GM23338 (cell line): Measurements from ENCODE around the gene JAKMIP1. TPM values are rescaled to one million over a fixed set of nuclear protein-coding genes. Genes with fewer than 3 reads are reported as not detected.
A peak's percentile ranks its signal among the peaks of the same experiment; 100 is the strongest.

Experiments
- ATAC-seq: fragments of 200-7000 bp; cut with Tn5 transposase; 3 replicates; pipeline ENCODE4 v1.9.1; 2020
- DNase-seq: peaks from one replicate; pipeline ENCODE4 v3.0.0-alpha.2; 2015; ENCODE audit warnings: low spot score
- H2AFZ ChIP-seq: fragments of 200-600 bp; sonication (generic); 2 replicates; pipeline ENCODE4 v1.8.0; 2016; ENCODE audit warnings: antibody characterized with exemption, mild to moderate bottlenecking, moderate library complexity
- H3F3A ChIP-seq: fragments of 200-600 bp; sonication (generic); replicated peaks from 2 replicates; pipeline ENCODE4 v1.8.0; 2017; ENCODE audit warnings: antibody characterized with exemption, mixed run types, low read depth
- H3K27ac ChIP-seq: fragments of 200-600 bp; sonication (generic); 2 replicates; pipeline ENCODE4 v1.6.1; 2016; ENCODE audit warnings: low read depth
- H3K27me3 ChIP-seq: fragments of 200-600 bp; sonication (generic); 2 replicates; pipeline ENCODE4 v1.8.0; 2016; ENCODE audit warnings: mild to moderate bottlenecking, mixed run types, moderate library complexity; ENCODE audit not compliant: insufficient read depth
- H3K36me3 ChIP-seq: fragments of 200-600 bp; sonication (generic); 2 replicates; pipeline ENCODE4 v1.8.0; 2016; ENCODE audit warnings: mild to moderate bottlenecking; ENCODE audit not compliant: insufficient read depth
- H3K4me1 ChIP-seq: fragments of 200-600 bp; sonication (generic); 2 replicates; pipeline ENCODE4 v1.8.0; 2016; ENCODE audit warnings: mild to moderate bottlenecking, moderate library complexity; ENCODE audit not compliant: insufficient read depth
- H3K4me2 ChIP-seq: fragments of 200-600 bp; sonication (generic); 2 replicates; pipeline ENCODE4 v1.7.1; 2017; ENCODE audit warnings: mixed run types
- H3K4me3 ChIP-seq: fragments of 200-600 bp; sonication (generic); 2 replicates; pipeline ENCODE4 v1.6.1; 2016; ENCODE audit warnings: mixed run types
- H3K79me2 ChIP-seq: fragments of 200-600 bp; sonication (generic); replicated peaks from 2 replicates; pipeline ENCODE4 v1.8.0; 2017; ENCODE audit warnings: mild to moderate bottlenecking; ENCODE audit not compliant: insufficient read depth
- H3K9me2 ChIP-seq: fragments of 200-600 bp; sonication (generic); 2 replicates; pipeline ENCODE4 v1.8.0; 2017; ENCODE audit not compliant: insufficient read depth
- H4K20me1 ChIP-seq: fragments of 200-600 bp; sonication (generic); replicated peaks from 2 replicates; pipeline ENCODE4 v1.8.0; 2017; ENCODE audit warnings: mild to moderate bottlenecking; ENCODE audit not compliant: insufficient read depth
- H3K27ac Mint-ChIP-seq: 2 replicates; pipeline ENCODE4 v1.8.0; 2020; ENCODE audit warnings: inconsistent platforms, mild to moderate bottlenecking, moderate library complexity, mixed read lengths
- H3K27me3 Mint-ChIP-seq: 3 replicates; pipeline ENCODE4 v1.8.0; 2022; ENCODE audit warnings: low read depth, mild to moderate bottlenecking, moderate library complexity, mixed read lengths, inconsistent platforms; ENCODE audit not compliant: insufficient read depth, poor library complexity
- H3K36me3 Mint-ChIP-seq: 3 replicates; pipeline ENCODE4 v1.8.0; 2021; ENCODE audit warnings: low read depth, mild to moderate bottlenecking, inconsistent platforms, moderate library complexity, mixed read lengths
- H3K4me1 Mint-ChIP-seq: 3 replicates; pipeline ENCODE4 v1.8.0; 2020; ENCODE audit warnings: mild to moderate bottlenecking, inconsistent platforms, mixed read lengths
- H3K4me3 Mint-ChIP-seq: 3 replicates; pipeline ENCODE4 v1.8.0; 2021; ENCODE audit warnings: moderate library complexity, mild to moderate bottlenecking, inconsistent platforms, mixed read lengths
- H3K9me3 Mint-ChIP-seq: 3 replicates; pipeline ENCODE4 v1.8.0; 2020; ENCODE audit warnings: moderate library complexity, mild to moderate bottlenecking, inconsistent platforms, mixed read lengths
- CTCF ChIP-seq, 2 experiments: fragments of 200-600 bp in 1 of 2; sonication (generic) in 1 of 2; conservative IDR thresholded peaks; 2 replicates each; pipeline versions ENCODE4 v1.5.1 to v1.6.1; 2016 to 2017; ENCODE audit warnings: antibody characterized with exemption in 2 of 2, low read depth in 2 of 2, mild to moderate bottlenecking in 2 of 2, moderate library complexity in 1 of 2
- EZH2 ChIP-seq: fragments of 200-600 bp; sonication (generic); IDR thresholded peaks from one replicate; pipeline ENCODE4 v1.8.0; 2017; ENCODE audit warnings: antibody characterized with exemption, mild to moderate bottlenecking, low read depth; ENCODE audit not compliant: unreplicated experiment
- EZH2phosphoT487 ChIP-seq: fragments of 200-600 bp; sonication (generic); IDR thresholded peaks from one replicate; pipeline ENCODE4 v1.8.1; 2018; ENCODE audit warnings: antibody characterized with exemption; ENCODE audit not compliant: unreplicated experiment
- POLR2AphosphoS5 ChIP-seq: IDR thresholded peaks from 2 replicates; pipeline ENCODE4 v1.6.1; 2016; ENCODE audit warnings: antibody characterized with exemption, low read depth
- ZNF331 ChIP-seq: fragments of 250-450 bp; sonication (Bioruptor Pico); IDR thresholded peaks from 2 replicates; pipeline ENCODE4 v1.5.0; 2020; ENCODE audit warnings: low read depth, mild to moderate bottlenecking, moderate library complexity
- polyA plus RNA-seq: library from polyadenylated mRNA; unstranded; fragments of >200 nt; fragmentation: Nextera tagmentation; extraction: Ambion mirVana; gene quantifications from 2 replicates; pipeline ENCODE4 v1.2.1, GENCODE V29; 2016
- total RNA-seq: library from RNA; depleted of rRNA; stranded (reverse); fragments of >200 nt; shearing (Covaris generic); gene quantifications from 2 replicates; pipeline ENCODE4 v1.2.3, GENCODE V29; 2014

Gene JAKMIP1
- total and polyA plus RNA-seq, 2 experiments from 2014 or later = 4.6 to 5.1 TPM

GRCh38 chr4:6019316-6020263 lies 180.8 kb downstream of the JAKMIP1 start:
- no peaks in the 10 kb centered on the region for H3K27me3 ChIP-seq
- H3K4me1 ChIP-seq = no peaks in the 10 kb centered on the region
- H3F3A ChIP-seq = 0 out of 2 replicates have a peak, but pooled peaks cover 4% of the 10 kb centered on the region
- no peak overlapping the region for H3K27ac ChIP-seq
- H4K20me1 ChIP-seq = no peaks in the 10 kb centered on the region
- H3K79me2 ChIP-seq = no peaks in the 10 kb centered on the region
- no peak overlapping the region for H3K4me3 ChIP-seq
- peaks cover 23% of the 10 kb centered on the region for H3K4me1 Mint-ChIP-seq
- no peaks in the 10 kb centered on the region for H3K36me3 ChIP-seq
- peak overlapping the region; percentile 2 for H2AFZ ChIP-seq
- ATAC-seq (peak; percentile 84), DNase-seq (peak; percentile 95)
- no peaks in the 10 kb centered on the region; the same call in 2 of the 3 replicates for H3K36me3 Mint-ChIP-seq
- H3K9me2 ChIP-seq = no peaks in the 10 kb centered on the region
- H3K27me3 Mint-ChIP-seq = peaks cover 7% of the 10 kb centered on the region
- no peaks in the 10 kb centered on the region for H3K9me3 Mint-ChIP-seq
- H3K4me2 ChIP-seq = no peak overlapping the region
- no peak overlapping the region for H3K27ac Mint-ChIP-seq
- H3K4me3 Mint-ChIP-seq = peak overlapping the region; percentile 3; the same call in 1 of the 3 replicates
- TF ChIP-seq EZH2 (no peak), CTCF (conservative IDR thresholded peaks at IDR 0.05; ENCODE audit: low read depth in 2 of 2) (peak; percentile 80 to 95)

GRCh38 chr4:6018331-6018730 lies 182.0 kb downstream of the JAKMIP1 start, which contains the start of gene C4orf50:
Gene C4orf50 (minus strand): TSS chr4:6018431.
- H3K27ac Mint-ChIP-seq = no peak within 1 kb of the TSS
- no peaks in the 10 kb centered on the region for H3K9me2 ChIP-seq
- H3K4me1 Mint-ChIP-seq = peaks cover 21% of the 10 kb centered on the region
- H3K27ac ChIP-seq = no peak within 1 kb of the TSS
- H3K9me3 Mint-ChIP-seq = no peaks in the 10 kb centered on the region
- H3K4me2 ChIP-seq = no peak within 1 kb of the TSS
- H3K79me2 ChIP-seq = no peaks in the 10 kb centered on the region
- H2AFZ ChIP-seq = peak within 1 kb of the TSS; percentile 2
- no peak for ATAC-seq
- H4K20me1 ChIP-seq = no peaks in the 10 kb centered on the region
- no peaks in the 10 kb centered on the region for H3K27me3 ChIP-seq
- no peaks in the 10 kb centered on the region for H3K4me1 ChIP-seq
- H3K4me3 ChIP-seq = no peak within 1 kb of the TSS
- H3K36me3 ChIP-seq = no peaks in the 10 kb centered on the region
- H3K27me3 Mint-ChIP-seq = peaks cover 5% of the 10 kb centered on the region
- no peak for TF ChIP-seq EZH2phosphoT487
- peak within 1 kb of the TSS; percentile 3; the same call in 1 of the 3 replicates for H3K4me3 Mint-ChIP-seq
- H3K36me3 Mint-ChIP-seq = no peaks in the 10 kb centered on the region; the same call in 2 of the 3 replicates
- DNase-seq = no peak
- H3F3A ChIP-seq = 0 out of 2 replicates have a peak, but pooled peaks cover 4% of the 10 kb centered on the region

GRCh38 chr4:6017800-6018199 lies 182.5 kb downstream of the JAKMIP1 start:
- 0 out of 2 replicates have a peak, but pooled peaks cover 4% of the 10 kb centered on the region for H3F3A ChIP-seq
- H3K4me3 Mint-ChIP-seq = no peak overlapping the region
- peaks cover 21% of the 10 kb centered on the region for H3K4me1 Mint-ChIP-seq

More at GRCh38 chr4:6017800-6018199, 182.5 kb downstream of the JAKMIP1 start:
- Histone ChIP-seq H3K36me3 (no peaks in the 10 kb centered on the region), H4K20me1 (no peaks in the 10 kb centered on the region), H3K9me2 (no peaks in the 10 kb centered on the region), H2AFZ (no peak overlapping the region), H3K4me2 (no peak overlapping the region), H3K4me3 (no peak overlapping the region), H3K4me1 (no peaks in the 10 kb centered on the region), H3K79me2 (no peaks in the 10 kb centered on the region), H3K27ac (no peak overlapping the region), H3K27me3 (no peaks in the 10 kb centered on the region)
- no peak for ATAC-seq
- Mint-ChIP-seq H3K27ac (no peak overlapping the region), H3K27me3 (peaks cover 5% of the 10 kb centered on the region), H3K36me3 (no peaks in the 10 kb centered on the region), H3K9me3 (no peaks in the 10 kb centered on the region)
- no peak for DNase-seq
- TF ChIP-seq POLR2AphosphoS5 (no peak), ZNF331 (CRISPR knock-in tag) (no peak)
